K562 (cell line): ENCODE measurements around the gene YAF2. TPM values are rescaled to one million over a fixed set of nuclear protein-coding genes. Genes with fewer than 3 reads are reported as not detected.

Experiments
- ATAC-seq: fragments of 200-7000 bp; cut with Tn5 transposase; 3 replicates; pipeline ENCODE4 v1.9.1; 2020; ENCODE audit warnings: moderate library complexity
- BruUV-seq: library from RNA; stranded (reverse); fragments of 400-500 nt; replicated peaks from 2 replicates; lab custom pipeline; 2021; lab: Mats Ljungman, UMichigan
- CTCF ChIA-PET: fragments of 300-600 bp; formaldehyde crosslinking; extraction: SDS; loops from one replicate; lab custom pipeline; 2021; ENCODE audit warnings: low intra/inter-chr PET ratio; lab: Yijun Ruan, JAX
- POLR2A ChIA-PET: fragments of 300-600, 350-650 bp; sonication (Branson Sonifier 250); formaldehyde crosslinking; extraction: SDS; loops from one replicate; lab custom pipeline; 2021; ENCODE audit warnings: antibody characterized with exemption, inconsistent platforms; lab: Yijun Ruan, JAX
- DNase-seq, 4 experiments: peaks; one replicate each; pipeline versions ENCODE4 v3.0.0 to v3.0.0-alpha.2; 2011 to 2018; ENCODE audit warnings: low spot score in 3 of 4, mixed read lengths in 3 of 4; ENCODE audit errors: extremely low read depth in 1 of 4
- FAIRE-seq: peaks from 2 replicates; lab custom pipeline; 2011; peaks lifted over from hg19 to GRCh38; lab: Jason Lieb, UNC
- H2AFZ ChIP-seq: 2 replicates; pipeline ENCODE4 v1.6.0; 2011; ENCODE audit warnings: low read depth, low read length, control low read depth, inconsistent platforms
- H3K27ac ChIP-seq: fragments of 200-600 bp; 3 replicates; pipeline ENCODE4 v1.8.0; 2011; ENCODE audit warnings: low read depth, mild to moderate bottlenecking, control low read depth, inconsistent platforms, low read length, moderate library complexity, mixed read lengths; ENCODE audit errors: extremely low read depth
- H3K27me3 ChIP-seq, 2 experiments: fragments of 300-600 bp in 1 of 2; 2 replicates in 1 of 2; 3 replicates in 1 of 2; pipeline versions ENCODE4 v1.6.0 to v1.8.0; 2011; ENCODE audit warnings: inconsistent platforms in 2 of 2, low read length in 2 of 2, mild to moderate bottlenecking in 1 of 2, mixed read lengths in 1 of 2, moderate library complexity in 1 of 2; ENCODE audit not compliant: control insufficient read depth in 2 of 2, insufficient read depth in 2 of 2
- H3K36me3 ChIP-seq: fragments of 300-600 bp; 3 replicates; pipeline ENCODE4 v1.8.0; 2011; ENCODE audit warnings: mild to moderate bottlenecking, low read length, inconsistent platforms; ENCODE audit not compliant: control insufficient read depth, insufficient read depth
- H3K4me1 ChIP-seq, 2 experiments: fragments of 200-600 bp in 1 of 2; replicated peaks in 1 of 2; 2 replicates in 1 of 2; 3 replicates in 1 of 2; pipeline versions ENCODE4 v1.5.1 to v1.8.0; 2011; ENCODE audit warnings: inconsistent platforms in 2 of 2, low read length in 2 of 2, mild to moderate bottlenecking in 1 of 2, mixed read lengths in 1 of 2, moderate library complexity in 1 of 2; ENCODE audit not compliant: control insufficient read depth in 2 of 2, insufficient read depth in 2 of 2
- H3K4me2 ChIP-seq: 2 replicates; pipeline ENCODE4 v1.6.1; 2011; ENCODE audit warnings: low read length, control low read depth, inconsistent platforms, mixed read lengths; ENCODE audit not compliant: insufficient read depth
- H3K4me3 ChIP-seq: fragments of 200-600 bp; sonication (generic), shearing (Covaris generic); 2 replicates; pipeline ENCODE4 v1.5.1; 2016; ENCODE audit warnings: control low read depth, inconsistent platforms
- H3K79me2 ChIP-seq: fragments of 200-600 bp; 3 replicates; pipeline ENCODE4 v1.8.0; 2011; ENCODE audit warnings: low read length, inconsistent platforms; ENCODE audit not compliant: control insufficient read depth, insufficient read depth
- H3K9ac ChIP-seq, 2 experiments: 2 replicates each; pipeline versions ENCODE4 v1.6.0 to v1.6.1; 2011; ENCODE audit warnings: low read depth in 2 of 2, low read length in 2 of 2, control low read depth in 1 of 2, inconsistent platforms in 1 of 2, mild to moderate bottlenecking in 1 of 2, mixed read lengths in 1 of 2; ENCODE audit not compliant: insufficient read depth in 1 of 2
- H3K9me1 ChIP-seq: one replicate; pipeline ENCODE4 v1.6.0; 2011; ENCODE audit warnings: inconsistent platforms, mild to moderate bottlenecking, low read length, moderate library complexity; ENCODE audit not compliant: control insufficient read depth, insufficient read depth
- H3K9me3 ChIP-seq: replicated peaks from 2 replicates; pipeline ENCODE4 v1.5.1; 2011; ENCODE audit warnings: low read depth, low read length, inconsistent platforms; ENCODE audit not compliant: control insufficient read depth, insufficient read depth
- H4K20me1 ChIP-seq: replicated peaks from 2 replicates; pipeline ENCODE4 v1.6.1; 2011; ENCODE audit warnings: low read length, inconsistent platforms, mixed read lengths; ENCODE audit not compliant: control insufficient read depth, insufficient read depth
- DACH1 ChIP-seq: fragments of 450-650 bp; IDR thresholded peaks from 2 replicates; pipeline ENCODE4 v1.6.1; 2018; ENCODE audit not compliant: partially characterized antibody
- ERF ChIP-seq: fragments of 450-650 bp; formaldehyde crosslinking; IDR thresholded peaks from 2 replicates; pipeline ENCODE4 v1.4.0; 2020; ENCODE audit warnings: mild to moderate bottlenecking, mixed read lengths
- IRF2 ChIP-seq: sonication (generic); formaldehyde crosslinking; IDR thresholded peaks from 2 replicates; pipeline ENCODE4 v1.8.1; 2022; ENCODE audit warnings: mild to moderate bottlenecking, missing genetic modification reagents
- MCM7 ChIP-seq, 2 experiments: fragments of 450-650 bp; IDR thresholded peaks; 2 replicates each; pipeline ENCODE4 v1.6.1; 2016 to 2018
- RAD21 ChIP-seq, 2 experiments: fragments of 250-450 bp in 1 of 2; fragments of 450-650 bp in 1 of 2; sonication (Bioruptor Pico) in 1 of 2; formaldehyde crosslinking in 1 of 2; IDR thresholded peaks in 1 of 2; conservative IDR thresholded peaks in 1 of 2; 2 replicates each; pipeline versions ENCODE4 v1.4.0 to v1.8.0; 2020 to 2022; ENCODE audit warnings: mild to moderate bottlenecking in 2 of 2, moderate library complexity in 1 of 2
- WGBS: fragments of 100-300 bp; shearing (Covaris generic); methylation state at CpG from one replicate; pipeline ENCODE4 v1.1.6; 2016; ENCODE audit warnings: low coverage, mixed read lengths; ENCODE audit not compliant: insufficient coverage; ENCODE audit errors: missing lambda C conversion rate; 5-methylcytosine and 5-hydroxymethylcytosine counted together
- in situ Hi-C: fragments of 300-500 bp; cut with MboI; formaldehyde crosslinking; loops from 4 replicates; pipeline ENCODE4 v1.15.0; 2018; ENCODE audit warnings: inconsistent platforms, mixed read lengths
- intact Hi-C: fragments of 100-400 bp; cut with micrococcal nuclease; formaldehyde crosslinking; loops from 2 replicates; pipeline ENCODE4 v1.14.2; 2022
- polyA plus RNA-seq, 8 experiments: library from polyadenylated mRNA; depleted of rRNA in 4 of 8; stranded (reverse) in 5 of 8; unstranded in 3 of 8; fragments of >200 nt; fragmentation: Nextera tagmentation in 2 of 8; fragmentation: Illumina TruSeq in 1 of 8; extraction: Ambion mirVana in 2 of 8; extraction: Trizol in 1 of 8; gene quantifications; 2 replicates each; pipeline versions ENCODE4 v1.2.1 to v1.2.3, GENCODE V29; 2011 to 2014; ENCODE audit warnings: inconsistent platforms in 1 of 8, missing spikeins in 1 of 8
- total RNA-seq, 7 experiments: library from RNA; depleted of rRNA in 6 of 7; stranded (reverse); fragments of >200 nt in 6 of 7; fragmentation: Illumina TruSeq in 2 of 7; extraction: Trizol in 2 of 7; gene quantifications; 2 replicates each; pipeline versions ENCODE4 v1.2.1 to v1.2.3, GENCODE V29; 2011 to 2021; ENCODE audit warnings: low replicate concordance in 1 of 7
- TF ChIP-seq, protein P1 (sequence below), 2 experiments: fragments of 450-650 bp; formaldehyde crosslinking in 1 of 2; IDR thresholded peaks; 2 replicates each; pipeline versions ENCODE4 v1.4.0 to v1.6.1; 2014 to 2020; ENCODE audit warnings: mild to moderate bottlenecking in 2 of 2, borderline replicate concordance in 1 of 2, low read depth in 1 of 2
- TF ChIP-seq, protein P2 (sequence below): IDR thresholded peaks from 2 replicates; pipeline ENCODE4 v1.6.1; 2012; ENCODE audit warnings: low read depth, low read length, improper control_type of control experiment, borderline replicate concordance
- TF ChIP-seq, protein P3 (sequence below): fragments of 250-450 bp; sonication (Bioruptor Pico); IDR thresholded peaks from 2 replicates; pipeline ENCODE4 v1.4.0; 2020; ENCODE audit warnings: borderline replicate concordance

The YAF2 gene
- total and polyA plus RNA-seq, 9 of the 15 experiments (the other 6 are each of a cell fraction or from before 2014, with no cell fraction given), result 10.6 to 26.4 (median 21.3) TPM

DNA sequence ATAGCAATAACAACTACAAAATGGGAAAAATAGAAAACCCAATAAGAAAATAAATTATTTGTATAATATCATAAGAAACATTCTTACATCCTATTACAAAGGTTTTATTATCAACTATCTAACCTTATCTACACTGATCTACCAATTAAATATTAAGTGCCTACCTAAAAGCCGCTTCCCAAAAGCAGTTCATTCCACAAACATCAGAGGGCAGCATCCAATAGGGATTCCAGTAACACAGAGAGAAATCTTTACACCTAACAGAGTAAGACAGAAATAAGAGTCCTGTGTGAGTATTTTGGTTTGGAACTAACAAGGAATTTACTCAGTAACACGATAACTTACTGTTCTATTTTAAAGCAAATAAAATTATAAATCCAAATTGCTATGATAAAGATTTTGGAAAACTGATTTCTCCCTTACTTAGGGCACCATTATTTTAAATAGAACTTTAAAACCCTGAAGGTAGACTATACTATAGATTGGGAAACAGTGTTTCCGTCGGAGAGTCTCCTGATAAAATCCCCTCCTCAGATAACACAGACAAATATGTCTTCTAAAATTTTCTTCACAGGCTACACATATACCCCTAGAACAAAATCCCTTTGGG is 108.3 kb downstream of the YAF2 start:
- ATAC-seq (peak; percentile 71), FAIRE-seq (peak; percentile 68), DNase-seq (peak in 2 of 4 experiments; percentile 26 to 61)
- Histone ChIP-seq H3K27me3 (no peaks in the 10 kb centered on the region), H3K9ac (no peak overlapping the region), H3K79me2 (peaks cover 3% of the 10 kb centered on the region; the same call in 1 of the 3 replicates), H3K4me3 (no peak overlapping the region), H3K9me3 (no peaks in the 10 kb centered on the region), H3K4me2 (no peak overlapping the region), H2AFZ (no peak overlapping the region), H3K36me3 (no peaks in the 10 kb centered on the region), H3K4me1 (peaks cover 0 to 2% of the 10 kb centered on the region in 2 experiments; a peak in 3 of 5 replicates), H3K9me1 (no peaks in the 10 kb centered on the region), H3K27ac (no peak overlapping the region), H4K20me1 (no peaks in the 10 kb centered on the region)
- POLR2A ChIA-PET, result no interaction called here
- intact Hi-C loops, result loop anchor here (1.0 to 5.0 kb wide), 3 partner anchors 203 to 438 kb away; no protein-coding TSS in a partner anchor
- in situ Hi-C loops, result loop anchor here (5.0 to 25.0 kb wide), 2 partner anchors 198 to 433 kb away; partner anchors contain the start of genes PPHLN1 and ZCRB1
- BruUV-seq, result no TSS peak
- CTCF ChIA-PET, result interaction anchor here (1.0 to 2.9 kb wide), 5 partner anchors 195 to 440 kb away, joined by 3 to 27 read pairs (median 5); no protein-coding TSS in a partner anchor
- 17% methylated on average over 4 of the region's 4 CpGs for WGBS
- TF ChIP-seq, protein P1, sequence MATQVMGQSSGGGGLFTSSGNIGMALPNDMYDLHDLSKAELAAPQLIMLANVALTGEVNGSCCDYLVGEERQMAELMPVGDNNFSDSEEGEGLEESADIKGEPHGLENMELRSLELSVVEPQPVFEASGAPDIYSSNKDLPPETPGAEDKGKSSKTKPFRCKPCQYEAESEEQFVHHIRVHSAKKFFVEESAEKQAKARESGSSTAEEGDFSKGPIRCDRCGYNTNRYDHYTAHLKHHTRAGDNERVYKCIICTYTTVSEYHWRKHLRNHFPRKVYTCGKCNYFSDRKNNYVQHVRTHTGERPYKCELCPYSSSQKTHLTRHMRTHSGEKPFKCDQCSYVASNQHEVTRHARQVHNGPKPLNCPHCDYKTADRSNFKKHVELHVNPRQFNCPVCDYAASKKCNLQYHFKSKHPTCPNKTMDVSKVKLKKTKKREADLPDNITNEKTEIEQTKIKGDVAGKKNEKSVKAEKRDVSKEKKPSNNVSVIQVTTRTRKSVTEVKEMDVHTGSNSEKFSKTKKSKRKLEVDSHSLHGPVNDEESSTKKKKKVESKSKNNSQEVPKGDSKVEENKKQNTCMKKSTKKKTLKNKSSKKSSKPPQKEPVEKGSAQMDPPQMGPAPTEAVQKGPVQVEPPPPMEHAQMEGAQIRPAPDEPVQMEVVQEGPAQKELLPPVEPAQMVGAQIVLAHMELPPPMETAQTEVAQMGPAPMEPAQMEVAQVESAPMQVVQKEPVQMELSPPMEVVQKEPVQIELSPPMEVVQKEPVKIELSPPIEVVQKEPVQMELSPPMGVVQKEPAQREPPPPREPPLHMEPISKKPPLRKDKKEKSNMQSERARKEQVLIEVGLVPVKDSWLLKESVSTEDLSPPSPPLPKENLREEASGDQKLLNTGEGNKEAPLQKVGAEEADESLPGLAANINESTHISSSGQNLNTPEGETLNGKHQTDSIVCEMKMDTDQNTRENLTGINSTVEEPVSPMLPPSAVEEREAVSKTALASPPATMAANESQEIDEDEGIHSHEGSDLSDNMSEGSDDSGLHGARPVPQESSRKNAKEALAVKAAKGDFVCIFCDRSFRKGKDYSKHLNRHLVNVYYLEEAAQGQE (IDR thresholded peaks at IDR 0.05; ENCODE audit: borderline replicate concordance), result peak; percentile 81; the same call in 1 of the 2 replicates
- TF ChIP-seq, protein P1 (CRISPR knock-in tag; IDR thresholded peaks at IDR 0.05; ENCODE audit: low read depth), result no peak
- TF ChIP-seq, protein P2, sequence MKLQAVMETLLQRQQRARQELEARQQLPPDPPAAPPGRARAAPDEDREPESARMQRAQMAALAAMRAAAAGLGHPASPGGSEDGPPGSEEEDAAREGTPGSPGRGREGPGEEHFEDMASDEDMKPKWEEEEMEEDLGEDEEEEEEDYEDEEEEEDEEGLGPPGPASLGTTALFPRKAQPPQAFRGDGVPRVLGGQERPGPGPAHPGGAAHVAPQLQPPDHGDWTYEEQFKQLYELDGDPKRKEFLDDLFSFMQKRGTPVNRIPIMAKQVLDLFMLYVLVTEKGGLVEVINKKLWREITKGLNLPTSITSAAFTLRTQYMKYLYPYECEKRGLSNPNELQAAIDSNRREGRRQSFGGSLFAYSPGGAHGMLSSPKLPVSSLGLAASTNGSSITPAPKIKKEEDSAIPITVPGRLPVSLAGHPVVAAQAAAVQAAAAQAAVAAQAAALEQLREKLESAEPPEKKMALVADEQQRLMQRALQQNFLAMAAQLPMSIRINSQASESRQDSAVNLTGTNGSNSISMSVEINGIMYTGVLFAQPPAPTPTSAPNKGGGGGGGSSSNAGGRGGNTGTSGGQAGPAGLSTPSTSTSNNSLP, result peak; percentile 38; the same call in 1 of the 2 replicates
- TF ChIP-seq ERF (CRISPR knock-in tag) (no peak), MCM7 (IDR thresholded peaks at IDR 0.05) (0 out of 4 replicates have a peak, but pooled peaks of 1 of the 2 experiments have one; percentile 15), IRF2 (no peak), RAD21 (CRISPR knock-in tag; conservative IDR thresholded peaks at IDR 0.05 in 1 of 2, IDR thresholded peaks at IDR 0.05 in 1 of 2) (peak; percentile 89 to 93), DACH1 (peak; percentile 91)
- TF ChIP-seq, protein P3, sequence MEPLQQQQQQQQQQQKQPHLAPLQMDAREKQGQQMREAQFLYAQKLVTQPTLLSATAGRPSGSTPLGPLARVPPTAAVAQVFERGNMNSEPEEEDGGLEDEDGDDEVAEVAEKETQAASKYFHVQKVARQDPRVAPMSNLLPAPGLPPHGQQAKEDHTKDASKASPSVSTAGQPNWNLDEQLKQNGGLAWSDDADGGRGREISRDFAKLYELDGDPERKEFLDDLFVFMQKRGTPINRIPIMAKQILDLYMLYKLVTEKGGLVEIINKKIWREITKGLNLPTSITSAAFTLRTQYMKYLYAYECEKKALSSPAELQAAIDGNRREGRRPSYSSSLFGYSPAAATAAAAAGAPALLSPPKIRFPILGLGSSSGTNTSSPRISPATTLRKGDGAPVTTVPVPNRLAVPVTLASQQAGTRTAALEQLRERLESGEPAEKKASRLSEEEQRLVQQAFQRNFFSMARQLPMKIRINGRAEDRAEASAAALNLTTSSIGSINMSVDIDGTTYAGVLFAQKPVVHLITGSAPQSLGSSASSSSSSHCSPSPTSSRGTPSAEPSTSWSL (CRISPR knock-in tag), result no peak
